GM10847 (cell line): ENCODE results near the gene AASDHPPT.

ENCODE experiments used
- POLR2A ChIP-seq: IDR thresholded peaks from 2 replicates; pipeline ENCODE4 v1.6.1; 2011; ENCODE audit not compliant: insufficient read length; ENCODE audit errors: extremely low read depth

Gene AASDHPPT

DNA sequence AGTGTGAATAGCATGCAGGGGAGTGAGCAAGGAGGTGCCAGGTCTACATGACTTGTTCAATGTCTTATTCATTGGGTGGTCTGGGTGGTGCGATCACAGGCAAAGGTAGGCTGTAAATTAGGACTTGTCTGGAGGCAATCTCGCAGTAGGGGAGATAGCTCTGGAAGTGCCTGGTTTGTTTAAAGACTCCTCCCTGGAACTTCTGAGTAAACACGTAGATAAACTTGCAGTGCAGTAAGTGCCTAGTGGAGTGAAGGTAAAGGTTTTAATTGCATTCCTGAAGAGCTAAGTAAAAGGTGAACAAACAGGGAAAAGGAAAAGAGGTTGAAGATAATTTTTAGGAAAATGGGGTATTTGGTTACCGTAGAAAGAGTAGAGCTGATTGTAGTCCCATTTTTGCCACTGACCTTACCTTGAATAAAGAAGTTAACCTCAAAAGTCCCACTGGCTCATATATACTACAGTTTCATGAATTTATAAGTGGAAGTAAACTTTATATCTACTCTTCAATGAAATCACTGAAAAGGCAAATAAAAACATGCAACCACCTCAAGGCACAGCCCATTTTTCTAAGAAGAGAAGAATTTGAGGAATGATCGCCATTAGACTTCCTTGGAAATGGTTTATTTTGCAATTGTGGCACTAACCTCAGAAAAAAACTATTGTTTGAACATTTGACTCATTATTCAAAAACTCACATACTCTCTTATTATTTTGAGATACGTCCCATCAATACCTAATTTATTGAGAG is 44.3 kb downstream of the AASDHPPT start:
- TF ChIP-seq POLR2A: no peak

DNA sequence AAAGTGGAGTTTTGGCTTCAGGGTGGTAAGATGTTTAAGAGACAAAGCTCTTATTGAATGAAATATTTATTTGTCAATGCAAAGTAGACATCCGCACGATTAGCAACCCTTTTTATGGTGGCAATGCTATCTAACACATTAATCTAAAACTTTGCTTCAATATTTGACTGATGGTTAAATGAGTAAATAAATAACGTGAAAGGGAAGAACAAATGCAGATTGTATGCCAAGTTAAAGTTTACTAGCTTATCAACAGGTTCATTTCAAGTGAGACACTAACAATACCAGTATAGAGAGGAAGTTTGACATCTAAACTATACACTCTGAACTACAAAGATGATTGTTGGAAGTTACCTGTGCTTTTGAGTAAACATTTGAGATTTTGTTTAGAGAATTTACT is 50.1 kb downstream of the AASDHPPT start:
- TF ChIP-seq POLR2A: no peak

DNA sequence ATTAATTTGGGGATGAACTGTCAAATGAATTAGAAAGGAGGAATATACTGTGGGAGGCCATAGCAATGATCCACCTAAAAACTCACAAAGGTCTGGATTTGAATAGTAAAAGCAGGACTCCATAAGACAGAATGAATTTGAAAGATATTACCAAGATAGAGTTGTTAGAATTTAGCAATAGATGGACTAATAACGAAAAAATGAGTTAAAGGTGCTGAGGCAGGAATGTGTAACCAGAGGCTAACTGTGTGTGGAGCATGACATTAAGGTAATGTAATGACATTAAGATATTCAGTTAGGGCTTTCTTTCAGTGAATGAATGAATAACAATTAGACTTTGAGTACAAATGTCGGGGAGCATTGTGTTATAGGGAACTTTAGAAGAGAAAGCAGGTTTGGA is 51.3 kb downstream of the AASDHPPT start:
- no peak for TF ChIP-seq POLR2A

DNA sequence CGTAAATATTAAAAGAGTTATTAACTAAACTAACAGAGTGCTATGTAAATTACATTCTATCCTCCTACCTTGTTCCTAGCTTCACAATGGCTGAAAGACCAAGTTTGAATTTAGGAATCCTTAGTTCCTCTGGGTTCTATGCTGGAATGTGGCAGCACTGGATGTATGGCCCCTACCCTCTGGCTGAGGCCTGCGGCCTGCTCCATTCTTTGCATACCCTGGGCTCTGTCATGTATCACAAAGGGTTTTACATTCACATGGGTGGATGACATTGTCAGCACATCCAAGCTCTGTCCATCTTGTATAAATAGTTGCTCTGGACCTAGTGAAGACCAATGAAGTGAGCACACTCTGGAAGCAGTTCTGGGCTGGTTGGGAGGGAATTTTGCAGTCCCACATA is 54.5 kb downstream of the AASDHPPT start:
- no peak for TF ChIP-seq POLR2A

DNA sequence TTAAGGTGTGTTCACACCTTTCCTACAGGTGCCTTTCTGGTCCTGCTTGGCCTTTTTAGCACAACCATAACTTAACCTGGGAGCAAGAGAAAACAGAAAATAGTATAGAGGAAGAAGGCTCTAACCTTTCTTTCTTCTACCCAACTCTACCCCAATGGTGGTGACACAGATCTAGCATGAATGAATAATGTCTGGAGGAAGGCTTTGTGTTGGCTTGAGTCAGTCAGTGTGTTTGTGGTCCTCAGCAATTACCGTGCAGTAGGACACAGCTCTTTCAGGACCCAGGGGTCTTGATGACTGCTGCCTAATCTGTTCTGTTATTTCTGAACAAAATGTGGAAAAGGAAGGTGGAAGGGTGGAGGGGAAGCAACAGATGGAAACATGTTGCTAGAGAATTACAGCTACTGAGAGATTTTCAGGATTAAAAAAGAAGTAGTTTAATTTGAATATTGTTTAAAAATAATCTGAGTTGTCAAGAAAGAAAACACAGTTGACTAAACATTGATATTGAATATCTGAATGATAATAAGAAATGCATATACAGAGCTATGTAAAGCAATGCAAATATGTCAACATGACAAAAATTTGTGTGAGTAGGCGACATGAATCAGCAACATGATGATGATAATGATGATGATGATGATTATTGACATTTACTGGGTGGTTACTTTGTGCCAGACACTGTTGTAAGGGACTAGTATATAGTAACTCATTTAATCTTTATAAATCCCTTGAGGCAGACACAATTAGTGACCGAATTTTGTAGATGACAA is 55.3 kb downstream of the AASDHPPT start:
- TF ChIP-seq POLR2A: no peak

DNA sequence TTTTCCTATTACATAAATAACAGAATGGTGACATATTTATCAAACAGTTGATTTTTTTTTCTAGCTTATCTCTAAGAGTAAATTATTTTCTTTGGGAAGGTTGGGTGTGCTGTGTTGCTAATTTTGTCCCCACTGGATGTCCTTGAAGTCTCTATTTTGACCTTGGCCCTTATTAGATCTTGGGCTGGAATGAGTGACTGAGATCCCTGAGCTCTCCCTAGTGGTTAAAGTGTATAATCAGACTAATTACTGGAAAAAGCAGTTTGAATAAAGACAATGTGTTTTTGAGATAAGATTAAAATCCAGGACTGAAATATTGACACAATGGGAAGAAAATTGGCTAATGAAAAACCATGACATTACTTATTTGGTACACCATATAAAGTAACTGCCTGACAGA is 56.1 kb downstream of the AASDHPPT start:
- no peak for TF ChIP-seq POLR2A

DNA sequence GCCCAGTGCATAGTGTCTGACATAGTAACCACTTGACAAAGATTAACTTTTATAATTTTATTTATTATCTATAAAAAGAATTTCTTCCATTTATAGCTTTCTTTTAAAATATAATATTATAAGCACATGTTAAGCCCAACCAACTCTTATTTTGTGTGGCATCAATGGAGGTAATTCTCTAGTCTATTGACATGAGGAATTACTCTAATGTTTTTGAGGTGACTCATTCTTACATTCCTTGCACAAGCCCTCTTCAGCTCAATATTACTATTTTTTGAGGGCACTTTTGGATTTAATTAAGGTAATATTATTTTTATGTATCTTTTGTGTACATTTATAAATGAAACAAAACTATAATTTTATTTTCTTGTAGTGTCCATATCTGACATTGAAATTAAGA is 59.6 kb downstream of the AASDHPPT start:
- TF ChIP-seq POLR2A: no peak

DNA sequence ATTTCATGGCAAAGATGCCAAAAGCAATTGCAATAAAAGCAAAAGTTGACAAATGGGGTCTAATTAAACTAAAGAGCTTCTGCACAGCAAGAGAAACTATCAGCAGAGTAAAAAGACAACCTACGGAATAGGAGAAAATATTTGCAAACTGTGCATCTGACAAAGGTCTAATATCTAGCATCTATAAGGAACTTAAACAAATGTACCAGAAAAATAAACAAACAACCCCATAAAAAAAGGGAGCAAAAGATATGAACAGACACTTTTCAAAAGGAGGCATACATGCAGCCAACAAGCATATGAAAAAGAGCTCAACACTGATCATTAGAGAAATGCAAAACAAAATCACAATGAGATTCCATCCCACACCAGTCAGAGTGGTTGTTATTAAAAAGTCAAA is 60.3 kb downstream of the AASDHPPT start:
- no peak for TF ChIP-seq POLR2A
